Measurements from ENCODE around the gene SAP30BP.
A peak's percentile ranks its signal among the peaks of the same experiment; 100 is the strongest.

The SAP30BP gene

GRCh38 chr17:75693500-75694481 lies 26.7 kb downstream of the SAP30BP start:
- Histone ChIP-seq H3K36me3 (ENCODE audit: control insufficient read depth, insufficient read depth, low read length) (peaks cover 6% of the 10 kb centered on the region), H3K9me3 (ENCODE audit: control insufficient read depth, low read length) (no peaks in the 10 kb centered on the region), H3K4me3 (ENCODE audit: insufficient read depth, low read depth, low read length) (no peak overlapping the region), H3K27ac (ENCODE audit: insufficient read depth, low read depth, low read length, poor library complexity, severe bottlenecking) (peak overlapping the region; percentile 77), H3K27me3 (ENCODE audit: control insufficient read depth, insufficient read depth, low read length, poor library complexity, severe bottlenecking) (no peaks in the 10 kb centered on the region), H3K4me1 (ENCODE audit: control insufficient read depth, insufficient read depth, low read length) (peaks cover 30% of the 10 kb centered on the region)
- WGBS, 2 experiments: 22% methylated on average over 19 of the region's 19 CpGs

DNA sequence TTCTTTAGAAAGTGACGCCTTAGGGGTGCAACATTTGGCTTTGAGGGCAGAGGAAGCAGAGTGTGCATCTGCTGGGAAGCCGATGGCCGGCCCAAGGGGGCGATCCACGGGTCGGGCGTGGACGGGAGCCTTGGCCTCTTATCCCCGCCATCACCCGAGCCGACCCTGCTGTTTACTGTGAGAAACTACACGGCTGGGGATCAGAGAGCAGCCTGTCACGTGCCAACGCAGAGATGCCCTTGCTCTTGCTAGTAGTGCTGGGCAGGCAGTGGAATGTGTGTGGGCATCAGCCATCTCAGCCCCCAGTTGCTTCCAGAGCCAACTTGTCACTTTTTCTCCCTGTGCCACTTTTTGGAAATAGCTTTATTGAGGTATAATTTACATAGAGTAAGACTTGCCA lies 27.4 kb downstream of the SAP30BP start:
- Histone ChIP-seq H3K36me3 (ENCODE audit: control insufficient read depth, insufficient read depth, low read length) (peaks cover 6% of the 10 kb centered on the region), H3K4me1 (ENCODE audit: control insufficient read depth, insufficient read depth, low read length) (peaks cover 30% of the 10 kb centered on the region), H3K9me3 (ENCODE audit: control insufficient read depth, low read length) (no peaks in the 10 kb centered on the region), H3K27ac (ENCODE audit: insufficient read depth, low read depth, low read length, poor library complexity, severe bottlenecking) (no peak overlapping the region), H3K27me3 (ENCODE audit: control insufficient read depth, insufficient read depth, low read length, poor library complexity, severe bottlenecking) (no peaks in the 10 kb centered on the region), H3K4me3 (ENCODE audit: insufficient read depth, low read depth, low read length) (no peak overlapping the region)
- 45 to 53% methylated on average over 14 of the region's 14 CpGs for WGBS, 2 experiments

DNA sequence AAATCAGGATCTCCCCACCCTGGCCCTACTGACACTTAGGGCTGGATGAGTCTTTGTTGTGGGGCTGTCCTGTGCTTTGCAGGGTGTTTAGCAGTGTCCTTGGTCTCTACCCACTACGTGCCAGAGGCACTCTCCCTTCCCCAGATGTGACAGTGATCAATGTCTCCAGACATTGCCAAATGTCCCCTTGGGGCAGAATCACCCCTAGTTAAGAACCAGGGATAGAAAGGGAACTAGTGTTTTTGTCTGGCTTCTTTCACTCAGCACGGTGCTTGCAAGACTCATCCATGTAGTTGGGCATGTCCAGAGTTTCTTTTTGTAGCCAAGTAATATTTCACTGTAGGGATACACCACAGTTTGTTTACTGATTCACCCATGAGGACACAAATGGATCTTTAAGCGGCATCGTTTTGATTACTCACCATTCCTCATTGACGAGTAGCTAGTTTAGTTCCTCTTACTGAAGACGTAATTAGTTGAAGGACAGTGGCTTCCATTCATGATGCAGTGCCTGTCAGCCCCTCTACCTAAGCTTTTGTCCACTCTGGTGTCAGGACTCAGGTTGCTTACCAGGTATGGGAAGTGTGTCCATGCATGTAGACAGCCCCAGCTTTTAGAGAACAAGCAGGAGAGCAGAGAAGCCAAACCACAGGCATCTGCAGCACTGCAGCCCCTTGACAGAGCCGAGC lies 28.1 kb downstream of the SAP30BP start:
- no peaks in the 10 kb centered on the region for H3K9me3 ChIP-seq (ENCODE audit: control insufficient read depth, low read length)
- WGBS, 2 experiments: 93 to 97% methylated on average over 7 of the region's 7 CpGs
- no peak overlapping the region for H3K4me3 ChIP-seq (ENCODE audit: insufficient read depth, low read depth, low read length)
- no peaks in the 10 kb centered on the region for H3K27me3 ChIP-seq (ENCODE audit: control insufficient read depth, insufficient read depth, low read length, poor library complexity, severe bottlenecking)
- H3K4me1 ChIP-seq (ENCODE audit: control insufficient read depth, insufficient read depth, low read length): peaks cover 30% of the 10 kb centered on the region
- H3K36me3 ChIP-seq (ENCODE audit: control insufficient read depth, insufficient read depth, low read length): peaks cover 12% of the 10 kb centered on the region
- no peak overlapping the region for H3K27ac ChIP-seq (ENCODE audit: insufficient read depth, low read depth, low read length, poor library complexity, severe bottlenecking)

DNA sequence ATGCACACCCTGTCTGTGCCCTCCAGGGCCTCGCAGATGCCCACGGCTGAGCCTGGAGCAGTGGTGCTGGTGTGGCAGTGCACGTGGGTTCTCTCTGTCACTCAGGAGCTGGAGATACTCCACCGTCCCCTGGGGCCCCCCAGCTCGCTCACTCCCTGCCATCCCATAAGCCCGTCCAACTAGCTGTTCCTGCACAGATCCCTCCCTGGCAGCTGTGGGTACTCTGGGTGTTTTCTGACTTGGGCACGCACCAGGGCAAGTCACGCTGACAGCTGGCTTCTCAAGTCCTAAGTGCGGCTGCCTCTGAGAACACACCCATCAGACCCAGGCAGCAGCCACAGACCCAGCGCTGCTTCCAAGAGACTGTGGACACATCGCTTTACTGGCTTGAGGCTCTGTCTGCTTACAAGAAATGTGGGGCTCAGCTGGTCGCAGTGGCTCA lies 28.7 kb downstream of the SAP30BP start:
- H3K36me3 ChIP-seq (ENCODE audit: control insufficient read depth, insufficient read depth, low read length): peaks cover 18% of the 10 kb centered on the region
- no peak overlapping the region for H3K4me3 ChIP-seq (ENCODE audit: insufficient read depth, low read depth, low read length)
- H3K4me1 ChIP-seq (ENCODE audit: control insufficient read depth, insufficient read depth, low read length): peaks cover 30% of the 10 kb centered on the region
- no peak overlapping the region for H3K27ac ChIP-seq (ENCODE audit: insufficient read depth, low read depth, low read length, poor library complexity, severe bottlenecking)
- H3K9me3 ChIP-seq (ENCODE audit: control insufficient read depth, low read length): no peaks in the 10 kb centered on the region
- 94% methylated on average over 12 of the region's 12 CpGs for WGBS, 2 experiments
- no peaks in the 10 kb centered on the region for H3K27me3 ChIP-seq (ENCODE audit: control insufficient read depth, insufficient read depth, low read length, poor library complexity, severe bottlenecking)

GRCh38 chr17:75697651-75698291 lies 30.6 kb downstream of the SAP30BP start:
- Histone ChIP-seq H3K9me3 (ENCODE audit: control insufficient read depth, low read length) (no peaks in the 10 kb centered on the region), H3K4me1 (ENCODE audit: control insufficient read depth, insufficient read depth, low read length) (peaks cover 14% of the 10 kb centered on the region), H3K27ac (ENCODE audit: insufficient read depth, low read depth, low read length, poor library complexity, severe bottlenecking) (peak overlapping the region; percentile 50), H3K27me3 (ENCODE audit: control insufficient read depth, insufficient read depth, low read length, poor library complexity, severe bottlenecking) (no peaks in the 10 kb centered on the region), H3K4me3 (ENCODE audit: insufficient read depth, low read depth, low read length) (no peak overlapping the region), H3K36me3 (ENCODE audit: control insufficient read depth, insufficient read depth, low read length) (peaks cover 29% of the 10 kb centered on the region)
- WGBS, 2 experiments: 84 to 87% methylated on average over 10 of the region's 10 CpGs

GRCh38 chr17:75698659-75699058 lies 31.5 kb downstream of the SAP30BP start:
- 83 to 92% methylated on average over 3 of the region's 3 CpGs for WGBS, 2 experiments
- no peaks in the 10 kb centered on the region for H3K27me3 ChIP-seq (ENCODE audit: control insufficient read depth, insufficient read depth, low read length, poor library complexity, severe bottlenecking)

DNA sequence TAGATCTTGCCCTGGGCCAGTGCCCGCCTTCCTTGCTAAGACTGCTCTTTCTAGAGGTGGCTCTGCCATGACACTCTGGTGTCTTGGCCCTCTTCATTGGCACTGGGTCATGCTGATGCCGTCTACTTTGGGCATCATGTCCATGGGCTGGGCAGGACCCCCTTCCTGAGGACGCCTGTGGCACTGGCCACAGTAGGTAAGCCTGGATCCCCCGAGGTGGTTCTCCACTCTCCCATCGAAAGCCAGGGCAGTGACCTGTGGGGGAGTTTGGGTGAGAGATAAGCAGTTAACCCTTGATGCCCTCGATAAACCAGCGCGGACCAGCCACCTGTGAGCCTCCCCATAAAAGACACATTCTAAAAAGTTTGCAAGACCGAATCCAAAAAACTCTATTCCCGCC lies 34.1 kb downstream of the SAP30BP start:
- no peaks in the 10 kb centered on the region for H3K4me1 ChIP-seq (ENCODE audit: control insufficient read depth, insufficient read depth, low read length)
- H3K27me3 ChIP-seq (ENCODE audit: control insufficient read depth, insufficient read depth, low read length, poor library complexity, severe bottlenecking): no peaks in the 10 kb centered on the region
- no peak overlapping the region for H3K27ac ChIP-seq (ENCODE audit: insufficient read depth, low read depth, low read length, poor library complexity, severe bottlenecking)
- peaks cover 41% of the 10 kb centered on the region for H3K36me3 ChIP-seq (ENCODE audit: control insufficient read depth, insufficient read depth, low read length)
- no peaks in the 10 kb centered on the region for H3K9me3 ChIP-seq (ENCODE audit: control insufficient read depth, low read length)
- H3K4me3 ChIP-seq (ENCODE audit: insufficient read depth, low read depth, low read length): no peak overlapping the region
- 94% methylated on average over 10 of the region's 10 CpGs for WGBS, 2 experiments

More at GRCh38 chr17:75698659-75699058, 31.5 kb downstream of the SAP30BP start:
- Histone ChIP-seq H3K36me3 (ENCODE audit: control insufficient read depth, insufficient read depth, low read length) (peaks cover 31% of the 10 kb centered on the region), H3K4me3 (ENCODE audit: insufficient read depth, low read depth, low read length) (no peak overlapping the region), H3K4me1 (ENCODE audit: control insufficient read depth, insufficient read depth, low read length) (peaks cover 5% of the 10 kb centered on the region), H3K9me3 (ENCODE audit: control insufficient read depth, low read length) (no peaks in the 10 kb centered on the region), H3K27ac (ENCODE audit: insufficient read depth, low read depth, low read length, poor library complexity, severe bottlenecking) (no peak overlapping the region)

GRCh38 chr17:75703191-75703590 lies 36.1 kb downstream of the SAP30BP start:
- H3K9me3 ChIP-seq (ENCODE audit: control insufficient read depth, low read length): no peaks in the 10 kb centered on the region
- 95 to 96% methylated on average over 12 of the region's 12 CpGs for WGBS, 2 experiments
- peaks cover 48% of the 10 kb centered on the region for H3K36me3 ChIP-seq (ENCODE audit: control insufficient read depth, insufficient read depth, low read length)

GRCh38 chr17:75703591-75703990 lies 36.5 kb downstream of the SAP30BP start:
- peaks cover 48% of the 10 kb centered on the region for H3K36me3 ChIP-seq (ENCODE audit: control insufficient read depth, insufficient read depth, low read length)
- H3K27ac ChIP-seq (ENCODE audit: insufficient read depth, low read depth, low read length, poor library complexity, severe bottlenecking): no peak overlapping the region
- H3K9me3 ChIP-seq (ENCODE audit: control insufficient read depth, low read length): no peaks in the 10 kb centered on the region
- no peaks in the 10 kb centered on the region for H3K4me1 ChIP-seq (ENCODE audit: control insufficient read depth, insufficient read depth, low read length)
- no peak overlapping the region for H3K4me3 ChIP-seq (ENCODE audit: insufficient read depth, low read depth, low read length)
- no peaks in the 10 kb centered on the region for H3K27me3 ChIP-seq (ENCODE audit: control insufficient read depth, insufficient read depth, low read length, poor library complexity, severe bottlenecking)
- 95 to 98% methylated on average over 9 of the region's 9 CpGs for WGBS, 2 experiments

More at GRCh38 chr17:75703191-75703590, 36.1 kb downstream of the SAP30BP start:
- Histone ChIP-seq H3K4me1 (ENCODE audit: control insufficient read depth, insufficient read depth, low read length) (no peaks in the 10 kb centered on the region), H3K4me3 (ENCODE audit: insufficient read depth, low read depth, low read length) (no peak overlapping the region), H3K27ac (ENCODE audit: insufficient read depth, low read depth, low read length, poor library complexity, severe bottlenecking) (no peak overlapping the region), H3K27me3 (ENCODE audit: control insufficient read depth, insufficient read depth, low read length, poor library complexity, severe bottlenecking) (no peaks in the 10 kb centered on the region)

Data from ectodermal cell (in vitro differentiated cells).